IMR-90 (cell line): Measurements from ENCODE around the gene CST1. TPM values are rescaled to one million over a fixed set of nuclear protein-coding genes. Genes with fewer than 3 reads are reported as not detected.
"Not testable (repeated sequence)": the region's sequence is repeated elsewhere in the genome, so short reads cannot be mapped to it uniquely, and the experiment has no call there.

Experiments
- ATAC-seq: fragments of 200-7000 bp; cut with Tn5 transposase; 2 replicates; pipeline ENCODE4 v1.9.1; 2020; ENCODE audit warnings: low read depth, mild to moderate bottlenecking, moderate library complexity
- BruUV-seq: library from RNA; stranded (reverse); fragments of 400-500 nt; replicated peaks from 2 replicates; lab custom pipeline; 2021; lab: Mats Ljungman, UMichigan
- CTCF ChIA-PET: fragments of 300-600 bp; formaldehyde crosslinking; extraction: SDS; loops from one replicate; lab custom pipeline; 2021; ENCODE audit warnings: antibody characterized with exemption; lab: Yijun Ruan, JAX
- POLR2A ChIA-PET: fragments of 300-600 bp; sonication (Branson Sonifier 250); formaldehyde crosslinking; loops from one replicate; lab custom pipeline; 2022; ENCODE audit warnings: antibody characterized with exemption; ENCODE audit not compliant: unreplicated experiment; lab: Charles Lee
- DNase-seq: peaks from one replicate; pipeline ENCODE4 v3.0.0; 2013
- H2AFZ ChIP-seq: replicated peaks from 2 replicates; pipeline ENCODE3; 2013; ENCODE audit warnings: low read length, mild to moderate bottlenecking; ENCODE audit not compliant: poor library complexity
- H2AK5ac ChIP-seq: 2 replicates; pipeline ENCODE4 v1.6.1; 2013; ENCODE audit warnings: low read depth, low read length, inconsistent platforms
- H2AK9ac ChIP-seq: replicated peaks from 2 replicates; pipeline ENCODE3; 2013; ENCODE audit warnings: mild to moderate bottlenecking, low read depth, low read length, moderate library complexity; ENCODE audit not compliant: poor library complexity
- H2BK120ac ChIP-seq: 2 replicates; pipeline ENCODE4 v1.6.1; 2013; ENCODE audit warnings: low read depth, low read length, inconsistent platforms
- H2BK15ac ChIP-seq: 3 replicates; pipeline ENCODE4 v1.6.1; 2013; ENCODE audit warnings: low read depth, low read length, inconsistent platforms
- H2BK20ac ChIP-seq: 2 replicates; pipeline ENCODE4 v1.6.1; 2013; ENCODE audit warnings: low read depth, mild to moderate bottlenecking, inconsistent platforms, low read length, moderate library complexity
- H2BK5ac ChIP-seq: 2 replicates; pipeline ENCODE4 v1.6.1; 2013; ENCODE audit warnings: mild to moderate bottlenecking, low read depth, low read length, inconsistent platforms; ENCODE audit not compliant: poor library complexity, severe bottlenecking
- H3K14ac ChIP-seq: replicated peaks from 2 replicates; pipeline ENCODE4 v1.6.1; 2013; ENCODE audit warnings: low read depth, low read length, inconsistent platforms
- H3K18ac ChIP-seq: 2 replicates; pipeline ENCODE4 v1.6.1; 2013; ENCODE audit warnings: low read depth, low read length, control low read depth
- H3K23ac ChIP-seq: 2 replicates; pipeline ENCODE4 v1.6.1; 2013; ENCODE audit warnings: low read depth, low read length, inconsistent platforms
- H3K27ac ChIP-seq: 2 replicates; pipeline ENCODE4 v1.5.1; 2013; ENCODE audit warnings: mild to moderate bottlenecking, control low read depth, low read length; ENCODE audit not compliant: insufficient read depth
- H3K27me3 ChIP-seq: 2 replicates; pipeline ENCODE4 v1.6.1; 2013; ENCODE audit warnings: low read length; ENCODE audit not compliant: control insufficient read depth, insufficient read depth
- H3K36me3 ChIP-seq: 2 replicates; pipeline ENCODE4 v1.6.1; 2013; ENCODE audit warnings: low read length, mixed read lengths; ENCODE audit not compliant: control insufficient read depth, insufficient read depth
- H3K4ac ChIP-seq: 2 replicates; pipeline ENCODE4 v1.6.1; 2013; ENCODE audit warnings: low read depth, low read length, inconsistent platforms
- H3K4me1 ChIP-seq: 2 replicates; pipeline ENCODE4 v1.6.1; 2013; ENCODE audit warnings: low read length, mixed read lengths; ENCODE audit not compliant: control insufficient read depth, insufficient read depth
- H3K4me2 ChIP-seq: 2 replicates; pipeline ENCODE4 v1.6.1; 2013; ENCODE audit warnings: low read depth, mild to moderate bottlenecking, control low read depth, low read length, moderate library complexity
- H3K4me3 ChIP-seq: 2 replicates; pipeline ENCODE4 v1.5.1; 2013; ENCODE audit warnings: low read depth, mild to moderate bottlenecking, control low read depth, low read length, moderate library complexity; ENCODE audit not compliant: insufficient read depth
- H3K56ac ChIP-seq: 2 replicates; pipeline ENCODE4 v1.6.1; 2013; ENCODE audit warnings: low read length, inconsistent platforms; ENCODE audit not compliant: insufficient read depth; ENCODE audit errors: extremely low read depth
- H3K79me1 ChIP-seq, 2 experiments: 2 replicates each; pipeline ENCODE4 v1.6.1; 2013; ENCODE audit warnings: low read length in 2 of 2, inconsistent platforms in 1 of 2, low read depth in 1 of 2
- H3K9ac ChIP-seq: 2 replicates; pipeline ENCODE4 v1.6.1; 2013; ENCODE audit warnings: low read depth, low read length, control low read depth
- H3K9me1 ChIP-seq: 2 replicates; pipeline ENCODE4 v1.6.1; 2013; ENCODE audit warnings: low read length, inconsistent platforms; ENCODE audit not compliant: insufficient read depth
- H3K9me3 ChIP-seq: 2 replicates; pipeline ENCODE4 v1.6.1; 2013; ENCODE audit warnings: low read length; ENCODE audit not compliant: control insufficient read depth, insufficient read depth
- H4K20me1 ChIP-seq: 2 replicates; pipeline ENCODE4 v1.6.1; 2013; ENCODE audit warnings: low read length, inconsistent platforms; ENCODE audit not compliant: insufficient read depth
- H4K5ac ChIP-seq: 2 replicates; pipeline ENCODE4 v1.6.1; 2013; ENCODE audit warnings: mild to moderate bottlenecking, low read depth, low read length, control low read depth
- H4K8ac ChIP-seq, 2 experiments: 2 replicates each; pipeline ENCODE4 v1.6.1; 2013; ENCODE audit warnings: low read depth in 2 of 2, low read length in 2 of 2, control low read depth in 1 of 2, inconsistent platforms in 1 of 2
- H4K91ac ChIP-seq: 2 replicates; pipeline ENCODE4 v1.6.1; 2013; ENCODE audit warnings: low read depth, low read length, inconsistent platforms; ENCODE audit not compliant: insufficient read depth
- FOS ChIP-seq: fragments of 150-350 bp; IDR thresholded peaks from 2 replicates; pipeline ENCODE4 v1.6.1; 2016; ENCODE audit warnings: low read depth, low read length
- MAZ ChIP-seq: IDR thresholded peaks from 2 replicates; pipeline ENCODE4 v1.6.1; 2012; ENCODE audit warnings: low read depth, mild to moderate bottlenecking, low read length, improper control_type of control experiment, moderate library complexity, borderline replicate concordance
- MXI1 ChIP-seq: IDR thresholded peaks from 2 replicates; pipeline ENCODE4 v1.6.1; 2012; ENCODE audit warnings: low read depth, mild to moderate bottlenecking, low read length, moderate library complexity, borderline replicate concordance
- RAD21 ChIP-seq: IDR thresholded peaks from 2 replicates; pipeline ENCODE4 v1.6.1; 2012; ENCODE audit warnings: low read length, improper control_type of control experiment
- SMC3 ChIP-seq: fragments of 150-350 bp; IDR thresholded peaks from 2 replicates; pipeline ENCODE4 v1.6.1; 2016; ENCODE audit warnings: low read depth, mild to moderate bottlenecking, antibody characterized with exemption, low read length, moderate library complexity
- WGBS, 2 experiments: methylation state at CpG; one replicate each; pipeline versions ENCODE4 v1.1.5 to v1.1.7; 2013; ENCODE audit warnings: missing lambda C conversion rate in 2 of 2; ENCODE audit not compliant: insufficient read length in 1 of 2; ENCODE audit errors: extremely low coverage in 2 of 2; 5-methylcytosine and 5-hydroxymethylcytosine counted together
- dilution Hi-C: fragments of 300-500 bp; cut with HindIII; formaldehyde crosslinking; loops from one replicate; pipeline ENCODE4 v1.14.3; 2018; ENCODE audit warnings: low sequenced_read_pairs; ENCODE audit not compliant: unreplicated experiment
- in situ Hi-C: fragments of 300-500 bp; cut with MboI; formaldehyde crosslinking; loops from 3 replicates; pipeline ENCODE4 v1.14.3; 2019; ENCODE audit warnings: low sequenced_read_pairs, inconsistent platforms, mixed read lengths
- intact Hi-C: fragments of 100-400 bp; cut with micrococcal nuclease; formaldehyde crosslinking; loops from 2 replicates; pipeline ENCODE4 v1.10.0; 2022
- polyA plus RNA-seq, 3 experiments: library from polyadenylated mRNA; depleted of rRNA; stranded (reverse); fragments of >200 nt; gene quantifications; 2 replicates each; pipeline ENCODE4 v1.2.3, GENCODE V29; 2012; ENCODE audit warnings: low replicate concordance in 1 of 3
- total RNA-seq: library from RNA; depleted of rRNA; stranded (reverse); fragments of >200 nt; gene quantifications from 2 replicates; pipeline ENCODE4 v1.2.3, GENCODE V29; 2012
- TF ChIP-seq, protein P1 (sequence below): fragments of 150-350 bp; IDR thresholded peaks from 2 replicates; pipeline ENCODE4 v1.6.1; 2016; ENCODE audit warnings: low read depth, mild to moderate bottlenecking, low read length, moderate library complexity, borderline replicate concordance

Gene CST1
- total and polyA plus RNA-seq, 2 of the 4 experiments (the other 2 are of a cell fraction), result not detected

DNA sequence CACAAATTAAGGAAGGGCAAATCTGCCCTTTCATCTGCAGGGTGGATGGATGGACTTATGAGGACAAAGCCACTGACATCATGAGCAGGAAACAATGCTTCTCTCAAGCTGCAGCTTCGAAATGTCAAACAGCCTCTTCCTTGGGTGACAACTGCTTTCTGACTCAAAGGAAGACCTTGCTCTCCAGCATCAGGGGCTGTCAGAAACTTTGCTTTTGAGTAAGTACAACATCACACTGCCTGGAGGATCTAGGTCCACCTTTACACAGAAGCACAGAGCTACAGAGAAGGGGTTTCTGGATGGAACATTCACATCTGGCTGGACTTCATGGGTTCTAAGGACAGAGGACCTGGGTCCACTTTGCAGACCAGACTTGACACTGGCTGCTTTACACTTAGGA, 5.9 kb downstream of the CST1 start:
- no peak overlapping the region for H3K4ac ChIP-seq
- peaks cover 3% of the 10 kb centered on the region; the same call in 1 of the 2 replicates for H3K9me1 ChIP-seq
- CTCF ChIA-PET, result no interaction called here
- H4K5ac ChIP-seq, result no peak overlapping the region
- H3K4me3 ChIP-seq, result no peak overlapping the region
- intact Hi-C loops, result no loop called here
- dilution Hi-C loops, result no loop called here
- no peaks in the 10 kb centered on the region for H3K36me3 ChIP-seq
- no peak overlapping the region for H3K4me2 ChIP-seq
- H2AK9ac ChIP-seq, result no peak overlapping the region
- no peak overlapping the region for H3K9ac ChIP-seq
- no peak overlapping the region; the same call in 1 of the 2 replicates for H3K14ac ChIP-seq
- H2BK20ac ChIP-seq, result 0 out of 2 replicates have a peak overlapping the region, but pooled peaks have one; percentile 11
- no peak overlapping the region for H4K91ac ChIP-seq
- peak overlapping the region; percentile 0; the same call in 1 of the 2 replicates for H2AK5ac ChIP-seq
- no peaks in the 10 kb centered on the region for H3K4me1 ChIP-seq
- in situ Hi-C loops, result no loop called here
- H3K18ac ChIP-seq, result no peak overlapping the region
- H2AFZ ChIP-seq, result no peak overlapping the region
- H3K9me3 ChIP-seq, result no peaks in the 10 kb centered on the region
- H4K20me1 ChIP-seq, result no peaks in the 10 kb centered on the region
- no peaks in the 10 kb centered on the region for H3K79me1 ChIP-seq
- H4K8ac ChIP-seq, result no peak overlapping the region
- H3K27me3 ChIP-seq, result peaks cover 7% of the 10 kb centered on the region
- H3K23ac ChIP-seq, result no peak overlapping the region
- ATAC-seq (no peak), DNase-seq (no peak)
- no TSS peak for BruUV-seq
- H2BK15ac ChIP-seq, result no peak overlapping the region
- POLR2A ChIA-PET, result no interaction called here
- TF ChIP-seq SMC3 (no peak), FOS (no peak), MAZ (no peak), MXI1 (no peak), RAD21 (no peak)
- TF ChIP-seq, protein P1, sequence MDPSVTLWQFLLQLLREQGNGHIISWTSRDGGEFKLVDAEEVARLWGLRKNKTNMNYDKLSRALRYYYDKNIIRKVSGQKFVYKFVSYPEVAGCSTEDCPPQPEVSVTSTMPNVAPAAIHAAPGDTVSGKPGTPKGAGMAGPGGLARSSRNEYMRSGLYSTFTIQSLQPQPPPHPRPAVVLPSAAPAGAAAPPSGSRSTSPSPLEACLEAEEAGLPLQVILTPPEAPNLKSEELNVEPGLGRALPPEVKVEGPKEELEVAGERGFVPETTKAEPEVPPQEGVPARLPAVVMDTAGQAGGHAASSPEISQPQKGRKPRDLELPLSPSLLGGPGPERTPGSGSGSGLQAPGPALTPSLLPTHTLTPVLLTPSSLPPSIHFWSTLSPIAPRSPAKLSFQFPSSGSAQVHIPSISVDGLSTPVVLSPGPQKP, result no peak
- no peak overlapping the region for H2BK120ac ChIP-seq
- H2BK5ac ChIP-seq, result no peak overlapping the region
- H3K56ac ChIP-seq, result no peak overlapping the region
- H3K27ac ChIP-seq, result no peak overlapping the region
- WGBS, 2 experiments, result 0% methylated on average over 1 of the region's 1 CpG; no CpG with 5 or more reads in 1 of the 2 experiments

DNA sequence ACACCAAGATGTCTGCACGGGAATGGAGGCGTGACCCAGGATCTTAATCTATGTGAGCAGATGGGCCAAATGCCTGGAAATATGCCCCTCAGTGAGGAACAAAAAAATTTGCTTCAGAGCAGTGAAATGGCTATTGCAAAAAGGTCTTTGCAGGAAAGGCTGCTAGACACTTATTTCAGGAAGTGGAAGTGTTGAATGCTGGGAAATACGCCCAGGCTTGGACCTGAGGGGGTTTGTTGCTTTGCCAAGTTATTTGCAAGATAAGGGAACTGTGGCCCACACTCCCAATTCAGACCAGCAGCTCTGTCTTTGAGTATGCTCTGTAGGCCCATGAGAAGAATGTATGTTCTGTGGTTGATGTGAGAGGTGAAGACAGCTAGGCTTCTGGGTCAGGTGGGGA, 15.3 kb downstream of the CST1 start:
- POLR2A ChIA-PET, H3K9me3 ChIP-seq, in situ Hi-C loops, H3K36me3 ChIP-seq, H3K27ac ChIP-seq, H3K14ac ChIP-seq, H3K4ac ChIP-seq, H3K23ac ChIP-seq, H4K5ac ChIP-seq, H3K27me3 ChIP-seq, dilution Hi-C loops, H2BK20ac ChIP-seq, H2BK120ac ChIP-seq, H3K4me3 ChIP-seq, H2AFZ ChIP-seq, H3K9ac ChIP-seq, H3K56ac ChIP-seq, H2AK5ac ChIP-seq, H3K9me1 ChIP-seq, H2BK5ac ChIP-seq, H3K4me2 ChIP-seq, H3K4me1 ChIP-seq, H3K79me1 ChIP-seq, ATAC-seq, DNase-seq, CTCF ChIA-PET, H4K91ac ChIP-seq, BruUV-seq, H2BK15ac ChIP-seq, H3K18ac ChIP-seq, H4K8ac ChIP-seq, intact Hi-C loops, H4K20me1 ChIP-seq, H2AK9ac ChIP-seq: not testable (repeated sequence)
- 70% methylated on average over 2 of the region's 3 CpGs; no CpG with 5 or more reads in 1 of the 2 experiments for WGBS, 2 experiments
